Aorta (tissue), 5 donors: ENCODE measurements around the gene MAST4. TPM values are rescaled to one million over a fixed set of nuclear protein-coding genes. Genes with fewer than 3 reads are reported as not detected.

Source experiments
- ATAC-seq: fragments of 200-7000 bp; cut with Tn5 transposase; one replicate; pipeline ENCODE4 v1.9.1; 2022; ENCODE audit warnings: moderate library complexity; ENCODE audit not compliant: low FRiP score
- DNase-seq, 2 donors: peaks; one replicate each; pipeline ENCODE4 v3.0.0-alpha.2; 2020
- H3K27ac ChIP-seq, 2 donors: one replicate each; pipeline ENCODE4 v1.5.1; 2013; ENCODE audit warnings: low read length in 2 of 2, mild to moderate bottlenecking in 2 of 2, moderate library complexity in 2 of 2, control low read depth in 1 of 2, inconsistent platforms in 1 of 2, low read depth in 1 of 2
- H3K27me3 ChIP-seq, 2 donors: one replicate each; pipeline ENCODE4 v1.6.1; 2013; ENCODE audit warnings: control low read depth in 1 of 2, low read length in 1 of 2, mild to moderate bottlenecking in 1 of 2, moderate library complexity in 1 of 2; ENCODE audit not compliant: insufficient read depth in 2 of 2, control insufficient read depth in 1 of 2
- H3K36me3 ChIP-seq, 2 donors: one replicate each; pipeline ENCODE4 v1.6.1; 2013; ENCODE audit warnings: control low read depth in 1 of 2, low read length in 1 of 2, mild to moderate bottlenecking in 1 of 2; ENCODE audit not compliant: insufficient read depth in 2 of 2, control insufficient read depth in 1 of 2
- H3K4me1 ChIP-seq, 2 donors: one replicate each; pipeline ENCODE4 v1.6.1; 2013; ENCODE audit warnings: low read length in 2 of 2, control low read depth in 1 of 2, mild to moderate bottlenecking in 1 of 2, moderate library complexity in 1 of 2; ENCODE audit not compliant: insufficient read depth in 2 of 2, control insufficient read depth in 1 of 2
- H3K4me3 ChIP-seq, 2 donors: one replicate each; pipeline ENCODE4 v1.5.1; 2013; ENCODE audit warnings: low read length in 2 of 2, control low read depth in 1 of 2, mild to moderate bottlenecking in 1 of 2
- H3K9me3 ChIP-seq: one replicate; pipeline ENCODE4 v1.6.1; 2013; ENCODE audit warnings: mild to moderate bottlenecking, low read length; ENCODE audit not compliant: control insufficient read depth
- WGBS, 2 donors: extraction: QIAGEN DNeasy Blood & Tissue Kit; methylation state at CpG; one replicate each; pipeline ENCODE4 v1.1.7; 2013; 5-methylcytosine and 5-hydroxymethylcytosine counted together
- intact Hi-C, 2 donors: fragments of 100-400 bp; cut with DNase I; formaldehyde crosslinking; loops; one replicate each; pipeline versions ENCODE4 v1.14.2 to v1.15.0; 2022
- polyA plus RNA-seq, 2 donors: library from polyadenylated mRNA; stranded (reverse); fragments of 200-250 nt; gene quantifications; one replicate each; pipeline ENCODE4 v1.2.3, GENCODE V29; 2013
- total RNA-seq, 2 donors: library from RNA; stranded (reverse); fragmentation: NEBNext Ultra II Directional; extraction: Animal tissue kit (Norgen Biotek cat#: 25700); gene quantifications; one replicate each; pipeline ENCODE4 v1.2.1, GENCODE V29; 2021
- donor health status: healthy with polysubstance abuse.
- donor health status: Bipolar disorder and iron deficiency.
- donor health status: DM: no; HTN: no; CAD: no.
- donor health status: DM: no; HTN: no; CAD: no.
- donor health status: DM: yes; HTN: yes; CAD: no.

Gene MAST4
- total and polyA plus RNA-seq, 4 donors: 2.4 to 66.5 (median 24.9) TPM

DNA sequence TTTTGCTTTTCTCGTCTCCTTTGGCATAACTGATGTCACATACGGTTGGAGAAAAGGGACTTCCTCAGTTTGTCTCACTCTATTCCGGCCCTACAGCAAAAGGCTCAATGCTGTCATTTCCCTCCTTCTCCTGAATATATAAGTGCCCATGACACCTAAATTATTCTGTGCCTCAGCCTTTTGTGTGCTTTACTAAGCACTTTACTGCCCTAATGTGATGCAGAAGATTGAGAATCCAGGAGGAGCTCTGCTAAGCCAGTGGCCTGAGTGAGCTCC is 592.8 kb downstream of the MAST4 start:
- no peaks in the 10 kb centered on the region for H3K27me3 ChIP-seq
- no peak overlapping the region for H3K4me3 ChIP-seq
- no peak overlapping the region for H3K27ac ChIP-seq
- intact Hi-C loops: no loop called here
- no peaks in the 10 kb centered on the region for H3K4me1 ChIP-seq
- 94 to 97% methylated on average over 3 of the region's 3 CpGs for WGBS, 2 donors
- no peaks in the 10 kb centered on the region for H3K36me3 ChIP-seq
- ATAC-seq: no peak
- no peaks in the 10 kb centered on the region for H3K9me3 ChIP-seq
- DNase-seq: no peak

DNA sequence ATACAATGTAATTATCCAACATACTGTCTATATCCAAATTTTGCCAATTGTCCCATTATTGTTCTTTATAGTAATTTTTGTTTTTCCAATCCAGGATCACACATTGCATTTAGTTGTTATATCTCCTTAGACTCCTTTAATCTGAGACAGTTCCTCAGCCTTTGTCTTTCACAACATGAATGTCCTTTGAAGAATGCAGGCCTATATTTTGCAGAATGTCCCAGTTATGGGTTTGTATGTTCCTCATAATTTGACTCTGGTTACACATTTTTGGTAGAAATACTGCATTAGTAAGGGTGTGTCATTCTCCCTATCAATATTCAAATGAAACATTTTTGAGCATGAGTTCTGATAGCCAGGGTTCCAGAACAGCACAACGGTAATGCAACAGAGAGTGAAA is 593.7 kb downstream of the MAST4 start:
- Histone ChIP-seq H3K4me3 (no peak overlapping the region), H3K36me3 (no peaks in the 10 kb centered on the region), H3K27me3 (no peaks in the 10 kb centered on the region), H3K9me3 (no peaks in the 10 kb centered on the region), H3K4me1 (no peaks in the 10 kb centered on the region), H3K27ac (no peak overlapping the region)
- DNase-seq (no peak), ATAC-seq (no peak)
- 99 to 100% methylated on average over 1 of the region's 1 CpG for WGBS, 2 donors
- intact Hi-C loops: no loop called here

DNA sequence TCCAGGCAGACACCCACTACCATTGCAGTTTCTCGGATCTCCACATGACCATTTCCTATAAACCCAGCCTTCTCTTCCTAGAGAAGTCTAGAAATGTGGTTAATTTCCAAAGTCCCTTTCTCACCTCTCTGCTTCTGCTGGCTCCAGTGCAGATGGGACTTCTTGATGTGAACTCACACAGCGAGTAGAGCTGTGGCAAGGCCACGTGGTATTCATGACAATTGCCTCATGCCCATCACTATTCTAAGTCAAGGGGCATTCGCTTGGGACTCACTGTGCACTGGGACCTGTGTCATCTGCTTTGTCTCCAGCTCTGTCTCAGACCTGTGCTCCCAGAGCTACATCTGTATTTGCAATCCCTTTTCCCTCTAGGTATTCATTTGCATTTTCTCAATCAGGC is 594.2 kb downstream of the MAST4 start:
- Histone ChIP-seq H3K27ac (no peak overlapping the region), H3K27me3 (no peaks in the 10 kb centered on the region), H3K9me3 (no peaks in the 10 kb centered on the region), H3K36me3 (no peaks in the 10 kb centered on the region), H3K4me1 (no peaks in the 10 kb centered on the region), H3K4me3 (no peak overlapping the region)
- WGBS, 2 donors: 92 to 94% methylated on average over 4 of the region's 4 CpGs
- intact Hi-C loops: no loop called here
- DNase-seq: no peak
- ATAC-seq: no peak

DNA sequence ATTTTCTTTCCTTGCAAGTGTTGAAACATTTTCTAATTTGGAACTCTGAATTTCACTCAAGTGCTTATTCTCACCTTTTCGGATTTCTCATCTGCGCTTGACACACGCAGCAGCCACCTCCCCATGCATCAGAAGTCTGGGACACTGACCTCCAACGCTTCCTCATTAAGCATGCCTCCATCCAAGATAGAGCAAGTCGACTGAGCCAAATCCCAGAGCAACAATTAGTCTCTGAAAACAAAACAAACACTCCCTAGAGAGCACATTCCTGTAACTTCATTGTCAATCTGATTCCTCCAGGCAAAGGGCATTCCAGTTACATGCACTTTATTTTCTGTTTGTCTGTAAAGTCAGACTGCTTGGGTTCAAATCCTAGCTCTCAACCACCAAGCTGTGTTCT is 594.7 kb downstream of the MAST4 start:
- Histone ChIP-seq H3K4me1 (no peaks in the 10 kb centered on the region), H3K27me3 (no peaks in the 10 kb centered on the region), H3K27ac (no peak overlapping the region), H3K9me3 (no peaks in the 10 kb centered on the region), H3K36me3 (no peaks in the 10 kb centered on the region), H3K4me3 (no peak overlapping the region)
- no peak for ATAC-seq
- WGBS, 2 donors: 87 to 89% methylated on average over 5 of the region's 5 CpGs
- DNase-seq: no peak
- intact Hi-C loops: no loop called here

DNA sequence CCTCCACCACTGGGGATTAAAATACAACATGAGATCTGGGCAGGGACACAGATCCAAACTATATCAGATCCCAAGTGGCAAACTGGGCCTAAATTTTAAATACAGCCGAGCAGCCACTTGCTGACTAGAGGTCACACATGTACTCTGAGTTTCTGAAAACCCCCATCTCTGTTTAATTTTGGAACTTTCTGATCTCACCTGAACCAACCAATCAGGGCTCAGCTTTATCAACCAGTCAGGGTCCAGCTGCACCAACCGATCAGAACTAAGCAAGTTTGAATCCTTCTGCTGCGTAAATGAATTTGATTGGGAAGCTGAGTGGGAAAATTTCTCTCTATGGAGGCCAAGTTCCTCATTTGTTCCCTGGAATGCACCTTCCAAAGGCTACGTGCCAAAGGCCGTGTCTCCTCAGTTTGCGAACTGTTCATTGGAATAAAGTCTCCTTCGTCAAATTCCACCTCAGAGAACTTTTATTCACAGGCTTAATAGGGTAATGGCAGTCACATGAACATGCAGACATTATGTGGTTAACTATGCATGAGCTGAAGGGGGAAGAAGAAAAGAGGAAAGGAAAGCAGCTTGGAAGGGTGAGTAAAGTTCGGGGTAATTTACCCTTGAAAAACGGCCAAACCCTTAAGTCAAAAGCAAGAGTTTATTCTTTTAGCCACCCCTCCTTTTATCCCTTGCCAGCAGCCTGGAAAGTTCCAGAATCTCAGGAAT is 596.7 kb downstream of the MAST4 start:
- 61 to 64% methylated on average over 9 of the region's 9 CpGs for WGBS, 2 donors
- H3K4me3 ChIP-seq: no peak overlapping the region

DNA sequence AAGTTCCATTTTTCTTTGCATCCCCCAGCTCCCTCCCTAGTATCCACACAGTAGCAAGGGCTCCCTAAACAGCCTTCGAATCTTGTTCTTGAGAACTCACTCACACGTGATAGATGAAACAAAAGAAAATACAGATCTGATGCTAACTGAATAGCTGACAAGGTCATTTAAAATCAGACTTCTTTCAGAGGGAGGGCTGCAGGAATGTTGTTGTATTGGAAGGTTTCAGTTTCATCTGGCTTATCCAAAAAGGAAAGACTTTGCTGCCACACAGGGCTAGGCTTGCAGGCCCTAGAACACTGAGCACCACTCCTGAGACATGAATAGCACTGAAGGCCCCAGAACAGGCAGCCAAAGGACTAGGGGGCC is 597.2 kb downstream of the MAST4 start:
- Histone ChIP-seq H3K27me3 (no peaks in the 10 kb centered on the region), H3K36me3 (no peaks in the 10 kb centered on the region), H3K4me1 (no peaks in the 10 kb centered on the region), H3K27ac (no peak overlapping the region), H3K9me3 (no peaks in the 10 kb centered on the region), H3K4me3 (no peak overlapping the region)
- no peak for ATAC-seq
- 22 to 40% methylated on average over 2 of the region's 2 CpGs for WGBS, 2 donors
- intact Hi-C loops: no loop called here
- no peak for DNase-seq

More for the DNA sequence above, 596.7 kb downstream of the MAST4 start:
- no peaks in the 10 kb centered on the region for H3K9me3 ChIP-seq
- H3K27me3 ChIP-seq: no peaks in the 10 kb centered on the region
- intact Hi-C loops: no loop called here
- no peak overlapping the region for H3K27ac ChIP-seq
- no peaks in the 10 kb centered on the region for H3K4me1 ChIP-seq
- ATAC-seq (no peak), DNase-seq (no peak)
- H3K36me3 ChIP-seq: no peaks in the 10 kb centered on the region

DNA sequence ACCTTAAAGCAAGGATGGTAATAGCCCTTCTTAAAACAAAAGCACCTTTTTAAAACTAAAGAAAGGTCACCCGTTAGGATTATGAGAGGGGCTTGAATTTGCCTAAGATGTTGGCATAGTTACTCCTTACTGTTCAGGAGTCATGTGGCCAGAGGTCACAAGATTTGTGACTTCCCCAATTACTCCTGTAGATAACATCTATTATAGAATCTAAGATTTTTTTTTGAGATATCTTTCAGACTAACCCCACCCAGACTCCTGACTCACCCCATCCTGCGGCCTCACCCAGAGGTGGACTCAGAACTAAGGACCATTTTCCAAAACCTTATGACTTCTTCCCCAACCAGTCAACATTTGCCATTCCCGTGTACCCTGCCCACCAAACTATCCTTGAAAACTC is 598.0 kb downstream of the MAST4 start:
- H3K4me3 ChIP-seq: no peak overlapping the region
- no peaks in the 10 kb centered on the region for H3K27me3 ChIP-seq
- no peak for DNase-seq
- H3K4me1 ChIP-seq: no peaks in the 10 kb centered on the region
- no peaks in the 10 kb centered on the region for H3K36me3 ChIP-seq
- WGBS, 2 donors: 94 to 98% methylated on average over 3 of the region's 3 CpGs
- no peaks in the 10 kb centered on the region for H3K9me3 ChIP-seq
- intact Hi-C loops: no loop called here
- ATAC-seq: no peak
- H3K27ac ChIP-seq: no peak overlapping the region

DNA sequence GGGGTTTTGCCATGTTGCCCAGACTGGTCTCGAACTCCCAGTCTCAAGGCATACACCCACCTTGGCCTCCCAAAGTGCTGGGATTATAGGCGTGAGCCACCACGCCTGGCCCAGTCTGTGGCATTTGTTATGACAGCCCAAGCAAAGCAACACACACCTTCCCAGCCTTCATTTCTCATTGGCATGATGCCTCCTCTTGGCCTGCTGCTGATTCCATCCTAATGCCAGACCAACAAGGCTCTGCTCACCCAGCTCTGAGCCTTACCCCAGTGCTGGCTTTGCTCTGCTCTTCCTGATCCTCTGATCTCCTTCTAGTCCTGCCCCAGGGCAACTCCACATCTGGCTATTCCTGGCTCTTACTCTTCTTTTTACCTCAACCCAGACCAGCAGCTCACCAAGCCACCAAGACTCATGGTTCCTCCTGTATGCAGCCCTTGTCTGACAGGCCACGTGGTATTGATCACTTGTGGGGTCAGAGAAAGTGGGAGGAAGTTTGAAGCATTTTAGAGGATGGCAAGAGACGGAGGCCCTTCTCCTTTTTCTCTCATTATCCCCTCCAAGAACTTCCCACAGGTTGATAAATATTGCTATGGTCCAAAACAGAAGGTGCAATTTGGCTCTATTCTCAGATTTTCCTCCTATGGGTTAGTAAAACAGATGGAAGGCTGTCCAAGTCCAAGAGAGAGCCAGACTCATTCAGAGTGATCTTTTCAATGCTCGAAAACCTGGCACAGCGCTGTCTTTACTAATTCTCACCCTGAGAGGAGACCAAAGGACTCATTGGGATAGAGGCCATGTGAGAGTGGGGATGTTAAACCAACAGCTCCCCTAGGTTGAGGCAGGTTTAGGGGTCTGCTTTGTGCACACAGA is 599.4 kb downstream of the MAST4 start:
- Histone ChIP-seq H3K36me3 (no peaks in the 10 kb centered on the region), H3K27me3 (no peaks in the 10 kb centered on the region), H3K4me3 (no peak overlapping the region), H3K4me1 (no peaks in the 10 kb centered on the region), H3K27ac (no peak overlapping the region), H3K9me3 (no peaks in the 10 kb centered on the region)
- intact Hi-C loops: no loop called here
- DNase-seq (no peak), ATAC-seq (no peak)
- 87 to 93% methylated on average over 7 of the region's 7 CpGs for WGBS, 2 donors

DNA sequence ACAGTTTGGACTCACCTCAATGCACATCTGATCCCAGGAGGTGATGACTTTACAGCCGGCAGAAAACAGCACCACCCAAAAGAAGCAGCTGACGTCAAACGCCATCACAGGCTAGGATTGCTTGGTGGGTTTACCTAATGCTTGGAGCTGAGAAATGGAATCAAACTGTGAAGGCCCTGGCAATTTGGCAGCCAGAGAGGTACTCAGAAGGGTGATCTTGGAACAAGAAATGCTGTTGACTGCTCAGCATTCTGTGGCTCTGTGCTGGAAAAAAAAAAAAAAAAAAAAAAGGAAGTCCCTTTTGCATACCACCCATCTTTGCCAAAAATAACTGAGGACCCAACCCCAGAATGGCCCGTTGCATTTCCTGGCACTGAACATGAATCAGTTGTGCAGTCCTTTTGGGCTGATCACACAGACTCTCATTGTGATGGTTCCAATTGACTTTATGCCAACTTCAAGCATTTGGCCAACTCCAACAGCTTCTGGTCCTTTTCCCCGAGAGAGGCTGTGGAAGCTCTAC is 600.4 kb downstream of the MAST4 start, which contains the start of gene CD180:
Gene CD180, minus strand, starts transcription at position 263 of the 523 bp plus-strand sequence. Its CDS starts 158 bp downstream, at position 105.
- no peaks in the 10 kb centered on the region for H3K4me1 ChIP-seq
- intact Hi-C loops: no loop called here
- H3K27ac ChIP-seq: no peak within 1 kb of the TSS
- no peaks in the 10 kb centered on the region for H3K9me3 ChIP-seq
- H3K4me3 ChIP-seq: no peak within 1 kb of the TSS
- H3K36me3 ChIP-seq: no peaks in the 10 kb centered on the region
- no peaks in the 10 kb centered on the region for H3K27me3 ChIP-seq
- WGBS, 2 donors: 7 to 13% methylated on average over 5 of the region's 5 CpGs
- DNase-seq (peak in 1 of 2 donors; percentile 60), ATAC-seq (peak; percentile 43)
